Measurements from ENCODE around the gene SPRY4.

- no peak for TF ChIP-seq CTCF (IDR thresholded peaks at IDR 0.05)
- no peak for TF ChIP-seq EP300 (IDR thresholded peaks at IDR 0.05)
- TF ChIP-seq CHD2 (IDR thresholded peaks at IDR 0.05; ENCODE audit: low read length, partially characterized antibody): no peak
- no peak for TF ChIP-seq MAZ (IDR thresholded peaks at IDR 0.05; ENCODE audit: borderline replicate concordance, low read depth, low read length)
- no peak for TF ChIP-seq POLR2AphosphoS2 (conservative IDR thresholded peaks at IDR 0.05; ENCODE audit: low read length)
- no peak for TF ChIP-seq POLR2A (IDR thresholded peaks at IDR 0.05; ENCODE audit: low read length)
- TF ChIP-seq MAX (IDR thresholded peaks at IDR 0.05): no peak
- no peak for TF ChIP-seq ELK1 (IDR thresholded peaks at IDR 0.05; ENCODE audit: low read depth, low read length)
- TF ChIP-seq BCL3 (IDR thresholded peaks at IDR 0.05): no peak
- no peak for TF ChIP-seq REST (IDR thresholded peaks at IDR 0.05)
- no peak for TF ChIP-seq CBX2 (IDR thresholded peaks at IDR 0.05; ENCODE audit: borderline replicate concordance, low read depth)
Measured at GRCh38 chr5:142339781-142340180, 15.0 kb upstream of the SPRY4 start.

Data from A549 (cell line).